ENCODE measurements around the gene FOXN3.
"Not testable (repeated sequence)": the region's sequence is repeated elsewhere in the genome, so short reads cannot be mapped to it uniquely, and the experiment has no call there.

The FOXN3 gene

GRCh38 chr14:89144066-89144465 lies 273.0 kb downstream of the FOXN3 start:
- DNase-seq, result no peak

GRCh38 chr14:89143595-89143994 lies 273.4 kb downstream of the FOXN3 start:
- no peak for DNase-seq

GRCh38 chr14:89142366-89142765 lies 274.7 kb downstream of the FOXN3 start:
- DNase-seq, result no peak

- DNase-seq, result no peak
These were observed 275.2 kb downstream of the FOXN3 start for GRCh38 chr14:89141862-89142261.

- DNase-seq, result no peak
These were observed 276.7 kb downstream of the FOXN3 start for GRCh38 chr14:89140326-89140725.

GRCh38 chr14:89139404-89140247 lies 277.4 kb downstream of the FOXN3 start:
- DNase-seq, result no peak

GRCh38 chr14:89138846-89139245 lies 278.2 kb downstream of the FOXN3 start:
- DNase-seq, result no peak

- no peak for DNase-seq
These were observed 279.4 kb downstream of the FOXN3 start for GRCh38 chr14:89137526-89138163.

- DNase-seq, result no peak
These were observed 280.4 kb downstream of the FOXN3 start for GRCh38 chr14:89136587-89136986.

- no peak for DNase-seq
These were observed 282.4 kb downstream of the FOXN3 start for GRCh38 chr14:89134640-89135039.

GRCh38 chr14:89131004-89131750 lies 285.9 kb downstream of the FOXN3 start:
- no peak for DNase-seq

GRCh38 chr14:89129570-89129969 lies 287.5 kb downstream of the FOXN3 start:
- DNase-seq, result no peak

GRCh38 chr14:89128311-89129026 lies 288.6 kb downstream of the FOXN3 start:
- DNase-seq, result no peak

GRCh38 chr14:89126461-89126860 lies 290.6 kb downstream of the FOXN3 start:
- DNase-seq, result no peak

- DNase-seq, result no peak
These were observed 291.8 kb downstream of the FOXN3 start for GRCh38 chr14:89125216-89125615.

- DNase-seq, result no peak
These were observed 293.2 kb downstream of the FOXN3 start for GRCh38 chr14:89123851-89124250.

GRCh38 chr14:89123215-89123614 lies 293.8 kb downstream of the FOXN3 start:
- DNase-seq, result no peak

- no peak for DNase-seq
These were observed 294.9 kb downstream of the FOXN3 start for GRCh38 chr14:89121968-89122620.

- DNase-seq, result no peak
These were observed 300.0 kb downstream of the FOXN3 start for GRCh38 chr14:89117012-89117411.

- no peak for DNase-seq
These were observed 302.9 kb downstream of the FOXN3 start for GRCh38 chr14:89114109-89114508.

- no peak for DNase-seq
These were observed 304.3 kb downstream of the FOXN3 start for GRCh38 chr14:89112720-89113119.

GRCh38 chr14:89111766-89112543 lies 305.1 kb downstream of the FOXN3 start:
- not testable (repeated sequence) for DNase-seq

Measured in stimulated activated CD4-positive, alpha-beta T cell treated with anti-CD3 and anti-CD28 coated beads, Interleukin-2, amount 100 ng/mL, for 48 hours (primary cell).